Right lobe of liver (tissue), 6 donors: ENCODE measurements around the gene ADGRD1. TPM values are rescaled to one million over a fixed set of nuclear protein-coding genes. Genes with fewer than 3 reads are reported as not detected.
A peak's percentile ranks its signal among the peaks of the same experiment; 100 is the strongest.

Experiments used
- ATAC-seq, 4 donors: fragments of 200-7000 bp; cut with Tn5 transposase; one replicate each; pipeline ENCODE4 v1.9.1; 2020; ENCODE audit warnings: mild to moderate bottlenecking in 4 of 4, moderate library complexity in 4 of 4
- DNase-seq, 3 donors: peaks; one replicate each; pipeline ENCODE4 v3.0.0-alpha.2; 2020
- H3K27ac ChIP-seq, 3 donors: fragments of 200-600 bp; one replicate each; pipeline ENCODE4 v1.8.0; 2022
- H3K27me3 ChIP-seq, 2 donors: fragments of 200-600 bp; one replicate each; pipeline ENCODE4 v1.8.0; 2022
- H3K36me3 ChIP-seq, 4 donors: fragments of 200-600 bp; sonication (generic) in 1 of 4; one replicate each; pipeline versions ENCODE4 v1.5.1 to v1.8.0; 2017 to 2022; ENCODE audit warnings: control low read depth in 1 of 4
- H3K4me1 ChIP-seq, 4 donors: fragments of 200-600 bp; sonication (generic) in 1 of 4; one replicate each; pipeline versions ENCODE4 v1.5.1 to v1.8.0; 2017 to 2022; ENCODE audit warnings: control low read depth in 1 of 4
- H3K4me3 ChIP-seq, 3 donors: fragments of 200-600 bp; one replicate each; pipeline ENCODE4 v1.8.0; 2022
- H3K9me3 ChIP-seq, 4 donors: fragments of 200-600 bp; sonication (generic) in 1 of 4; one replicate each; pipeline versions ENCODE4 v1.5.1 to v1.8.0; 2017 to 2022; ENCODE audit warnings: control low read depth in 1 of 4
- POLR2A ChIP-seq: fragments of 450-650 bp; IDR thresholded peaks from one replicate; pipeline ENCODE4 v1.6.1; 2017; ENCODE audit warnings: antibody characterized with exemption, mild to moderate bottlenecking
- WGBS: methylation state at CpG from one replicate; pipeline ENCODE4 v1.1.6; 2018; ENCODE audit warnings: low coverage, low lambda C conversion rate; ENCODE audit not compliant: insufficient coverage; ENCODE audit errors: missing lambda C conversion rate; 5-methylcytosine and 5-hydroxymethylcytosine counted together
- intact Hi-C, 2 donors: fragments of 100-400 bp; cut with DNase I; formaldehyde crosslinking; loops; one replicate each; pipeline versions ENCODE4 v1.11.2 to v1.14.1; 2022
- total RNA-seq, 6 experiments: library from RNA; depleted of rRNA in 2 of 6; stranded (reverse); fragments of >200 nt in 2 of 6; fragmentation: NEBNext Ultra II Directional in 3 of 6; extraction: Animal tissue kit (Norgen Biotek cat#: 25700) in 3 of 6; gene quantifications; one replicate each; pipeline versions ENCODE4 v1.1.0 to v1.2.4, GENCODE V29; 2016 to 2023
- TF ChIP-seq, protein P1 (sequence below), 4 donors: fragments of 200-600 bp in 3 of 4; fragments of 450-650 bp in 1 of 4; IDR thresholded peaks; one replicate each; pipeline versions ENCODE4 v1.5.1 to v1.8.0; 2016 to 2022; ENCODE audit warnings: antibody characterized with exemption in 4 of 4, mild to moderate bottlenecking in 2 of 4
- donor health status: DM: no; HTN: yes; CAD: no.
- donor health status: DM: no; HTN: no; CAD: no.
- donor health status: DM: no; HTN: no; CAD: no.
- donor health status: DM: no; HTN: yes; CAD: no.
- donor health status: DM: no; HTN: yes; CAD: no.

ADGRD1 gene
- total RNA-seq, 6 experiments from 2014 or later = 4.7 to 17.0 (median 10.9) TPM

DNA sequence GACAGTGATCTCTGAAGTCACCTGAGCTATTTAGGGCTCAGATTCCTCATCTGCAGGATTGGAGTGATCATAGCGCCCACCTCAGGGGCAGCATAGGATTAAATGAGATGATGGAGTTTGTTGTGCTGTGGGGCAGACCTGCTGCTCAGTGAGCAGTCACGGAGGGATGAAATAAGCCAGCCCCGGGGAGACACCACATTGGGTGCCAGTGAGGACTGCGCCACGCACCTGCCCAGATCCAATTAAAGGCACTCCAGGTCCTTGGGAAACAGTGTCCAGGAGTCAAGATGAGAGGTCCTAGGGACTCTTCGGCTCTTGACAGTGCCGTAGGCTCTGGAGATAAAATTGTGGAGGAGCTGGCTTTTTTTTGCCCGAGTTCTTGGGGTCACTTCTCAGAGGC lies 166.2 kb downstream of the ADGRD1 start:
- ATAC-seq = no peak
- TF ChIP-seq POLR2A = no peak
- TF ChIP-seq, protein P1, sequence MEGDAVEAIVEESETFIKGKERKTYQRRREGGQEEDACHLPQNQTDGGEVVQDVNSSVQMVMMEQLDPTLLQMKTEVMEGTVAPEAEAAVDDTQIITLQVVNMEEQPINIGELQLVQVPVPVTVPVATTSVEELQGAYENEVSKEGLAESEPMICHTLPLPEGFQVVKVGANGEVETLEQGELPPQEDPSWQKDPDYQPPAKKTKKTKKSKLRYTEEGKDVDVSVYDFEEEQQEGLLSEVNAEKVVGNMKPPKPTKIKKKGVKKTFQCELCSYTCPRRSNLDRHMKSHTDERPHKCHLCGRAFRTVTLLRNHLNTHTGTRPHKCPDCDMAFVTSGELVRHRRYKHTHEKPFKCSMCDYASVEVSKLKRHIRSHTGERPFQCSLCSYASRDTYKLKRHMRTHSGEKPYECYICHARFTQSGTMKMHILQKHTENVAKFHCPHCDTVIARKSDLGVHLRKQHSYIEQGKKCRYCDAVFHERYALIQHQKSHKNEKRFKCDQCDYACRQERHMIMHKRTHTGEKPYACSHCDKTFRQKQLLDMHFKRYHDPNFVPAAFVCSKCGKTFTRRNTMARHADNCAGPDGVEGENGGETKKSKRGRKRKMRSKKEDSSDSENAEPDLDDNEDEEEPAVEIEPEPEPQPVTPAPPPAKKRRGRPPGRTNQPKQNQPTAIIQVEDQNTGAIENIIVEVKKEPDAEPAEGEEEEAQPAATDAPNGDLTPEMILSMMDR (IDR thresholded peaks at IDR 0.05) = no peak
- Histone ChIP-seq H3K27ac (no peak overlapping the region), H3K9me3 (no peaks in the 10 kb centered on the region), H3K4me3 (no peak overlapping the region), H3K36me3 (no peaks in the 10 kb centered on the region), H3K4me1 (no peaks in the 10 kb centered on the region), H3K27me3 (no peaks in the 10 kb centered on the region)
- intact Hi-C loops = no loop called here
- WGBS = 90% methylated on average over 2 of the region's 8 CpGs
- DNase-seq = peak in 1 of 3 donors; percentile 27

DNA sequence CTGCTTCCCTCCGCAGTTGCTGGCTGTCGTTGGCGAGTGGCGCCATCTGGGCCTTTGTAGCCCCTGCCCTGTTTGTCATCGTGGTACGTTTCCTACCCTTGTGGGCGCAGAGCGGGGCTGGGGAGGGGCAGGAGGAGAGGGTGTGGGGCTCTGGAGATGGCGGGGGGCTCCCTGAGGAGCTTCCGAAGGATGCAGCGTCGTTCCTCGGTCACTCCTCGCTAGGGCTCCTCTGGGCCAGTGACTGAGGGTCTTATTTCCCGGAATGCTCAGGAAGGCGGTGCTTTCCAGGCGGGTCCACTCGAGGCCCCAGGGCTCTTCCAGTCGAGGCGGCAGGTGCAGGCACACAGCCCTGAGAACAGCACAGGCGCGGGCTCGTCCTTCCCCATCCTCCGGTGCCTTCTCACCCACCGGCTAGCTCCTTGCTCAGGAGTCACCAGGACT lies 167.1 kb downstream of the ADGRD1 start:
- WGBS = 90% methylated on average over 5 of the region's 25 CpGs
- no peaks in the 10 kb centered on the region for H3K9me3 ChIP-seq
- DNase-seq (peak in 2 of 3 donors; percentile 32 to 34), ATAC-seq (no peak)
- no peak overlapping the region for H3K27ac ChIP-seq
- H3K36me3 ChIP-seq = no peaks in the 10 kb centered on the region
- no peak for TF ChIP-seq POLR2A
- TF ChIP-seq, protein P1 (IDR thresholded peaks at IDR 0.05) = no peak
- no peaks in the 10 kb centered on the region for H3K4me1 ChIP-seq
- no peak overlapping the region for H3K4me3 ChIP-seq
- intact Hi-C loops = no loop called here
- no peaks in the 10 kb centered on the region for H3K27me3 ChIP-seq

DNA sequence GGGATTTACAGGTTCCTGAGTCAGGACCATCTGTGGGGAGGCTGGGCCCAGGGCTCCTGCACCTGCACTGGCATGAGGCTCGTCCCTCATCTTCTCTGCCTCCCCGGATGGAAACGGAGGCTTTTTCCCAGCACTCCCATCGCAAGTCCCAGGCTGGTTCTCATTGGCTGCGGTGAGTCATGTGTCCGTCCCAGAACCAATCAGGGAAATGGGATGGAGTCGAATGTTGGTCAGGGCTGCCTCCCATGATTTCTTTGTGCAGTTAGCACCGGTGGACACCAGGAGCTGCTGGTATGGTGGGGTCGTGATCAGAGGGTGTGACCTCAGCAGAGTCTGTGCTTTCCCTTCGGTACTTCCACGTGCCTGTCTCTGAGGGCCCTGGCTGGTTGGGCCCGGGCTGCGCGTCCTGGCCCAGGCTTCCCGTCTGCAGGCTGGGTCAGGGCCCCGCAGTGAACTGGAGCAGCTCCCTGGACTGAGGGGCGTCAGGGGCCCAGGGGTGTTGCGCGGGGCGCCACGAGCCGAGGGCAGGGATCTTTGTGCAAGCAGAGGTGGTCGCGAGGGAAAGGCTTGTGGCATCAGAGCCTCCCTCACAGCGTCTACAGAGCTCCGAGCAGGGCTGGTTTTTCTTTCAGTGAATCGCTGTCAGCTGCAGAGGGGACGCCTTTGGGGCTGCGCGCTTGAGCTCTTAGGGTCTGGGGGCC lies 168.1 kb downstream of the ADGRD1 start:
- no peaks in the 10 kb centered on the region for H3K4me1 ChIP-seq
- no peak for ATAC-seq
- DNase-seq = peak in 1 of 3 donors; percentile 23
- intact Hi-C loops = no loop called here
- TF ChIP-seq POLR2A = no peak
- H3K36me3 ChIP-seq = no peaks in the 10 kb centered on the region
- no peaks in the 10 kb centered on the region for H3K9me3 ChIP-seq
- WGBS = 96% methylated on average over 4 of the region's 30 CpGs
- no peaks in the 10 kb centered on the region for H3K27me3 ChIP-seq
- H3K4me3 ChIP-seq = no peak overlapping the region
- no peak overlapping the region for H3K27ac ChIP-seq

DNA sequence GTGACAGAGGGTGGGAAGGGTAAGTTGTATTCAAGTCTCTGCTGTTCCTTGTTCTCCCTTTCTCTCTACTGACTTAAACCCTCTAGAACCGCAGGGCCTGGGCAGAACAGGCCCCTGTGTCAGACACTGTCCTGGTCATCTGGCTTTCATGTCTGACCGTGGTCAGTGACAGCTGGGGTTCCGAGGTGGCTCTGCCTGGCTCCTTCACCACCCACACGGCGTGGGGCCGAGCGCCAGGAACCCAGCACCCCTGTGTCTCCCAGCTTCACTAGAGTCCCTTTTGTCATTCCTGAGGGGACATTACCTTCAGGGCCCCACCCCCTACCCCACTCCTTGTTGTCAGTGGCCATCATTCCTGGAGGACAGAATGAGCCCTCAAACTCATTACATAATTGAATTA lies 168.9 kb downstream of the ADGRD1 start:
- Histone ChIP-seq H3K27ac (no peak overlapping the region), H3K4me1 (no peaks in the 10 kb centered on the region), H3K36me3 (no peaks in the 10 kb centered on the region), H3K27me3 (no peaks in the 10 kb centered on the region), H3K9me3 (no peaks in the 10 kb centered on the region), H3K4me3 (no peak overlapping the region)
- WGBS = no CpG with 5 or more reads among the region's 7 CpGs
- ATAC-seq (no peak), DNase-seq (peak in 1 of 3 donors; percentile 34)
- TF ChIP-seq, protein P1 (IDR thresholded peaks at IDR 0.05) = no peak
- TF ChIP-seq POLR2A = no peak
- intact Hi-C loops = no loop called here

DNA sequence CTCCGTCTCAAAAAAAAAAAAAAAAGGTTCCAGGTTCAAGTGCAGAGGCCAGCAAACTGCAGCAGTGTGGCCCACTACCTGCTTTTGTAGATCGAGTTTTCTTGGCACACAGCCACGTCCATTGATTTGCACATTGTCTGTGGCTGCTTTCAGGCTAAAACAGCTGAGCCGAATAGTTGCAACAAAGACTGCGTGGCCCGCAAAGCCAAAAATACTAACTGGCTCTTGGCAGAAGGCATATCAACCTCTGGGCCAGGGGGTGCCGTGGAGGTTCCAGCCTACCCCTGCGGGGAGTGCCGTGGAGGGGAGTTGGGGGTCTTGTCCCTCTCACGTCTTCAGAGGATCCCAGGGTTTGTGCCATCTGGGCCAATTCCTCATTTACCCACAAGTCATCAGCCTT lies 170.1 kb downstream of the ADGRD1 start:
- H3K4me3 ChIP-seq = no peak overlapping the region
- intact Hi-C loops = no loop called here
- H3K4me1 ChIP-seq = no peaks in the 10 kb centered on the region
- DNase-seq (peak in 1 of 3 donors; percentile 64), ATAC-seq (peak in 1 of 4 donors; percentile 46)
- no peaks in the 10 kb centered on the region for H3K9me3 ChIP-seq
- H3K27ac ChIP-seq = no peak overlapping the region
- WGBS = 53% methylated on average over 6 of the region's 10 CpGs
- H3K36me3 ChIP-seq = no peaks in the 10 kb centered on the region
- no peaks in the 10 kb centered on the region for H3K27me3 ChIP-seq
- TF ChIP-seq, protein P1 (IDR thresholded peaks at IDR 0.05) = no peak
- no peak for TF ChIP-seq POLR2A
